Ishikawa (cell line): ENCODE measurements around the gene DNAJB7.

ENCODE experiments used
- CEBPB ChIP-seq: IDR thresholded peaks from 2 replicates; pipeline ENCODE4 v1.6.1; 2012
- CREB1 ChIP-seq: IDR thresholded peaks from 2 replicates; pipeline ENCODE4 v1.6.1; 2012; ENCODE audit warnings: low read depth
- EGR1 ChIP-seq: IDR thresholded peaks from 2 replicates; pipeline ENCODE4 v1.6.1; 2012
- EP300 ChIP-seq: IDR thresholded peaks from 2 replicates; pipeline ENCODE4 v1.6.1; 2012; ENCODE audit warnings: borderline replicate concordance
- FOXM1 ChIP-seq: IDR thresholded peaks from 2 replicates; pipeline ENCODE4 v1.6.1; 2012; ENCODE audit warnings: low read depth, borderline replicate concordance
- MAX ChIP-seq: IDR thresholded peaks from 2 replicates; pipeline ENCODE4 v1.6.1; 2012
- NFIC ChIP-seq: IDR thresholded peaks from 2 replicates; pipeline ENCODE4 v1.6.1; 2012
- RAD21 ChIP-seq: IDR thresholded peaks from 2 replicates; pipeline ENCODE4 v1.6.1; 2012; ENCODE audit warnings: low read depth
- TAF1 ChIP-seq: IDR thresholded peaks from 2 replicates; pipeline ENCODE4 v1.6.1; 2012; ENCODE audit warnings: low read depth, mild to moderate bottlenecking
- TCF12 ChIP-seq: IDR thresholded peaks from 2 replicates; pipeline ENCODE4 v1.6.1; 2012; ENCODE audit warnings: low read depth
- TEAD4 ChIP-seq: IDR thresholded peaks from 2 replicates; pipeline ENCODE4 v1.6.1; 2012
- YY1 ChIP-seq: IDR thresholded peaks from 2 replicates; pipeline ENCODE4 v1.6.1; 2012; ENCODE audit warnings: low read depth
- ZBTB7A ChIP-seq: IDR thresholded peaks from 2 replicates; pipeline ENCODE4 v1.6.1; 2012; ENCODE audit warnings: low read depth
- TF ChIP-seq, protein P1 (sequence below): IDR thresholded peaks from 2 replicates; pipeline ENCODE4 v1.6.1; 2012
- TF ChIP-seq, protein P2 (sequence below): IDR thresholded peaks from 2 replicates; pipeline ENCODE4 v1.6.1; 2012; ENCODE audit warnings: low read depth, mild to moderate bottlenecking

DNAJB7 gene

DNA sequence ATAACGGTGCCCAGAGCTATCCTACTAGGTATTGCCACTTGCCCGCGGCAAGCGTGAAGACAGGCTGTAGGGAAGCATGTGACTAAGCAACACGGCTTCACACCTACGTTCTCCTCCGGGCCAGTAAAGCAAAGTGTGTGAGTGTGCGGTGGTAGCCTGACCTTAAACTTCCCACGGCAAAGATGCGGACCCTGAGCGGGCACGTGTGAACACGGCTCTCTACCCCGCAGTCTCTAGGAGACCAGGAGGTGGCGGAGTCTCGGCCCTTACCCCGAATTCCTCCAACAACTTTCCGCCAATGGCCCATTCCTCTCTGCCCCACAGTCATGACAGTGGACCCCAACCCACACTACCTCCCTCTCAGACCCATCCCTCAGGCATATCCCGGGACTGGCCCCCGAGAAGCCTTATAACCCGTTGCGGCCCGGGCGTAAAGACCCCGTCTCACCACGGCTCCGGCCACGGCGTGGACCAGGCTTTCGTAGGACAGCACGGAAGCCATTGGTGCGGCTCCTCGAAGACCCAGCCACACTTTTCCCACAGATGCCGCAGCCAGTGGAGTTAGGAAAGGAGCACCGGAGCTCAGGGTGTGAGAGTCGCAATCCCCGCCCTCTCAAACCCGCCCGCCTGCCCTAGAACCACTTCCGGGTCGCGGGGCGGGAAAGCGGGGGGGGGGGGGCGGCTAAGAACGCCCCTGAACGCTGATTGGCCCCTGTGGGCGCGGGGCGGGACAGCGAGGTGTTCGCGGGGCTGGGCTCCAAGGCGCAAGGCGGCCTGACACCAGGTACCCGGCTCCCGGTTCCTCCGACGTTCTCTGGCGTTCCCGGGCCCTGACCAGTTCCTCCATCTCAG lies 42.9 kb downstream of the DNAJB7 start, which contains the start of gene SLC25A17:
Gene SLC25A17 (minus strand): TSS at position 600 of the 852 bp plus-strand sequence. CDS start 98 bp downstream, at position 502.
- no peak for TF ChIP-seq ZBTB7A
- TF ChIP-seq EGR1 = no peak
- TF ChIP-seq YY1 = peak; percentile 50; the same call in 1 of the 2 replicates
- TF ChIP-seq, protein P1, sequence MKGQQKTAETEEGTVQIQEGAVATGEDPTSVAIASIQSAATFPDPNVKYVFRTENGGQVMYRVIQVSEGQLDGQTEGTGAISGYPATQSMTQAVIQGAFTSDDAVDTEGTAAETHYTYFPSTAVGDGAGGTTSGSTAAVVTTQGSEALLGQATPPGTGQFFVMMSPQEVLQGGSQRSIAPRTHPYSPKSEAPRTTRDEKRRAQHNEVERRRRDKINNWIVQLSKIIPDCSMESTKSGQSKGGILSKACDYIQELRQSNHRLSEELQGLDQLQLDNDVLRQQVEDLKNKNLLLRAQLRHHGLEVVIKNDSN = peak; percentile 36
- TF ChIP-seq TCF12 = peak; percentile 28; the same call in 1 of the 2 replicates
- TF ChIP-seq RAD21 = no peak
- TF ChIP-seq TAF1 = peak; percentile 78
- peak; percentile 92 for TF ChIP-seq MAX

DNA sequence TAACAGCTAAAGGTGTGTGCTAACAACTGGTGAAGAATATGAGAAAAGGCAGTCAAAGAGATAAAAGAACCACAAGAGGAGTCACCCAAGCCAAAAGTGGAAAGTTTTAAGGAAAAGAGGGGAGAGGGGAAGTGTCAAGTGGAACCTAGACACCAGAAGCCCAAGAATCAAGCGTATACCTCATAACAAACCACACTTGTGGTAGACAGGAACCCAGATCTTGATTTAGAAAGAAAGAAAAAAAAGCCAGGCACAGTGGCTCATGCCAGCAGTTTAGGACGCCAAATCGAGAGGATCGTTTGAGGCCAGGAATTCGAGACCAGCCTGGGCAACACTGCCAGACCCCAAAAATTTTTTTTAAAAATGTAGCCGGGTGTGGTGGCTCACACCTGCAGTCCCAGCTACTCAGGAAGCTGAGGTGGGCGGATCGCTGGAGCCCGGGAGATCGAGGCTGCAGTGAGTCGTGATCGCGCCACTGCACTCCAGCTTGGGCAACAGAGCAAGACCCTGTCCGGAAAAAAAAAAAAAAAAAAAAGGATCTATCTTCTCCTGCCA lies 43.6 kb downstream of the DNAJB7 start:
- no peak for TF ChIP-seq TEAD4
- no peak for TF ChIP-seq EGR1
- TF ChIP-seq, protein P2, sequence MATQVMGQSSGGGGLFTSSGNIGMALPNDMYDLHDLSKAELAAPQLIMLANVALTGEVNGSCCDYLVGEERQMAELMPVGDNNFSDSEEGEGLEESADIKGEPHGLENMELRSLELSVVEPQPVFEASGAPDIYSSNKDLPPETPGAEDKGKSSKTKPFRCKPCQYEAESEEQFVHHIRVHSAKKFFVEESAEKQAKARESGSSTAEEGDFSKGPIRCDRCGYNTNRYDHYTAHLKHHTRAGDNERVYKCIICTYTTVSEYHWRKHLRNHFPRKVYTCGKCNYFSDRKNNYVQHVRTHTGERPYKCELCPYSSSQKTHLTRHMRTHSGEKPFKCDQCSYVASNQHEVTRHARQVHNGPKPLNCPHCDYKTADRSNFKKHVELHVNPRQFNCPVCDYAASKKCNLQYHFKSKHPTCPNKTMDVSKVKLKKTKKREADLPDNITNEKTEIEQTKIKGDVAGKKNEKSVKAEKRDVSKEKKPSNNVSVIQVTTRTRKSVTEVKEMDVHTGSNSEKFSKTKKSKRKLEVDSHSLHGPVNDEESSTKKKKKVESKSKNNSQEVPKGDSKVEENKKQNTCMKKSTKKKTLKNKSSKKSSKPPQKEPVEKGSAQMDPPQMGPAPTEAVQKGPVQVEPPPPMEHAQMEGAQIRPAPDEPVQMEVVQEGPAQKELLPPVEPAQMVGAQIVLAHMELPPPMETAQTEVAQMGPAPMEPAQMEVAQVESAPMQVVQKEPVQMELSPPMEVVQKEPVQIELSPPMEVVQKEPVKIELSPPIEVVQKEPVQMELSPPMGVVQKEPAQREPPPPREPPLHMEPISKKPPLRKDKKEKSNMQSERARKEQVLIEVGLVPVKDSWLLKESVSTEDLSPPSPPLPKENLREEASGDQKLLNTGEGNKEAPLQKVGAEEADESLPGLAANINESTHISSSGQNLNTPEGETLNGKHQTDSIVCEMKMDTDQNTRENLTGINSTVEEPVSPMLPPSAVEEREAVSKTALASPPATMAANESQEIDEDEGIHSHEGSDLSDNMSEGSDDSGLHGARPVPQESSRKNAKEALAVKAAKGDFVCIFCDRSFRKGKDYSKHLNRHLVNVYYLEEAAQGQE = no peak
- no peak for TF ChIP-seq CEBPB
- TF ChIP-seq, protein P1 = no peak
- no peak for TF ChIP-seq MAX
- no peak for TF ChIP-seq TAF1
- no peak for TF ChIP-seq FOXM1
- TF ChIP-seq NFIC = no peak
- TF ChIP-seq ZBTB7A = no peak
- no peak for TF ChIP-seq TCF12
- TF ChIP-seq EP300 = no peak
- no peak for TF ChIP-seq YY1
- no peak for TF ChIP-seq RAD21
- TF ChIP-seq CREB1 = no peak

GRCh38 chr22:40817737-40818136 lies 44.2 kb downstream of the DNAJB7 start:
- TF ChIP-seq TCF12 (no peak), EGR1 (no peak), EP300 (no peak), YY1 (no peak), CEBPB (no peak), RAD21 (no peak), NFIC (no peak), TAF1 (no peak), TEAD4 (no peak), MAX (no peak)
- TF ChIP-seq, protein P2 = no peak
- TF ChIP-seq, protein P1 = no peak

DNA sequence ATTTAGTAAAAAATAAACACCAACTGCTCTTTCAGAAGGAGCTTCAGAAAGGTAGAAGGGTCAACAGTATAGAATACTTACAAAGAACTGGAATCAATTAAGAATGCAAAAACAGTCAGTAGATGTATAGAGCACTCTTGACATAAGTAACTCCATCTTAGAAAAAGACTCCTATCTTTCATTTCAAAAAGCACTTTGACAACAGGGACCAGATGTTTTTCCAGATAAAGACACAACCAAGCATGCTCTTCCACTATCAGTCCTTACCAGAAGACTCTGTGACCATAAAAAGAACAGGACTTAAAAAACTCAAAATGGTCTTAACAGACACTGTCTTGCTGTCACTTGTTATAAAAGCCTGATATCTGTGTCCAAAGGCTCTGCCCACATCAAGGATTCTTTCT lies 48.0 kb downstream of the DNAJB7 start:
- no peak for TF ChIP-seq FOXM1
